Hematopoietic multipotent progenitor cell treated with erythropoietin and hydrocortisone succinate and interleukin-3 and kit ligand, for 15 days (in vitro differentiated cells): Measurements from ENCODE around the gene MPRIP.
"Not testable (repeated sequence)": the region's sequence is repeated elsewhere in the genome, so short reads cannot be mapped to it uniquely, and the experiment has no call there.

Experiments
- DNase-seq: peaks from one replicate; pipeline ENCODE4 v3.0.0-alpha.2; 2015; ENCODE audit warnings: low spot score

The MPRIP gene, protein sequence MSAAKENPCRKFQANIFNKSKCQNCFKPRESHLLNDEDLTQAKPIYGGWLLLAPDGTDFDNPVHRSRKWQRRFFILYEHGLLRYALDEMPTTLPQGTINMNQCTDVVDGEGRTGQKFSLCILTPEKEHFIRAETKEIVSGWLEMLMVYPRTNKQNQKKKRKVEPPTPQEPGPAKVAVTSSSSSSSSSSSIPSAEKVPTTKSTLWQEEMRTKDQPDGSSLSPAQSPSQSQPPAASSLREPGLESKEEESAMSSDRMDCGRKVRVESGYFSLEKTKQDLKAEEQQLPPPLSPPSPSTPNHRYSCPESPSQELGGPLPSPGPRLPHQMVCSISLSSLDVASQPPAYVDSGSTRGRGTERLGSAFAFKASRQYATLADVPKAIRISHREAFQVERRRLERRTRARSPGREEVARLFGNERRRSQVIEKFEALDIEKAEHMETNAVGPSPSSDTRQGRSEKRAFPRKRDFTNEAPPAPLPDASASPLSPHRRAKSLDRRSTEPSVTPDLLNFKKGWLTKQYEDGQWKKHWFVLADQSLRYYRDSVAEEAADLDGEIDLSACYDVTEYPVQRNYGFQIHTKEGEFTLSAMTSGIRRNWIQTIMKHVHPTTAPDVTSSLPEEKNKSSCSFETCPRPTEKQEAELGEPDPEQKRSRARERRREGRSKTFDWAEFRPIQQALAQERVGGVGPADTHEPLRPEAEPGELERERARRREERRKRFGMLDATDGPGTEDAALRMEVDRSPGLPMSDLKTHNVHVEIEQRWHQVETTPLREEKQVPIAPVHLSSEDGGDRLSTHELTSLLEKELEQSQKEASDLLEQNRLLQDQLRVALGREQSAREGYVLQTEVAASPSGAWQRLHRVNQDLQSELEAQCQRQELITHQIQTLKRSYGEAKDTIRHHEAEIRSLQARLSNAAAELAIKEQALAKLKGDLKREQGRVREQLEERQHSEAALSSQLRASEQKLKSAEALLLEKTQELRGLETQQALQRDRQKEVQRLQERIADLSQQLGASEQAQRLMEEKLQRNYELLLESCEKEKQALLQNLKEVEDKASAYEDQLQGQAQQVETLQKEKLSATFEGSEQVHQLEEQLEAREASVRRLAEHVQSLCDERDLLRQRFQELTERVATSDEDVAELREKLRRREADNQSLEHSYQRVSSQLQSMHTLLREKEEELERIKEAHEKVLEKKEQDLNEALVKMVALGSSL (N-terminal part only)

DNA sequence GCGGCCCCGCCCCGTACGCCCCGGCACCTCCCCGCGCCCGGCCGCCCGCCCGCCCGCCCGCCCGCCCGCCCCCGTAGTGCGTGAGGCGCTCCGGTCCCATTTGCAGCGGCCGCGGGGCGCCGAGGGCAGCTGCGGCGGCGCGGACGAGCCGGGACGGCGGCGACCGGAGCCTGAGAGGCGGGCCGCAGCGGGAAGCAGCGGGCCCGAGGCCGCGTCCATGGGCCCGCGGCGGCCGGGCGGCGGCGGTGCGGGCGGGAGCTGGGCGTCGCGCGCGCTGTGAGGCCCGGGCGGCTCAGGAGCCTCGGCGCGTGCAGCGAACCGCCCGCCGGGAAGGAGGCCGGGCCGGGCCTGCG is at the start of gene MPRIP:
Gene MPRIP, plus strand, starts transcription at position 74 of the 353 bp plus-strand sequence. CDS start 392 bp downstream, outside the sequence.
- no peak for DNase-seq

GRCh38 chr17:16994631-16995030 is 47.6 kb upstream of the MPRIP start:
- no peak for DNase-seq

DNA sequence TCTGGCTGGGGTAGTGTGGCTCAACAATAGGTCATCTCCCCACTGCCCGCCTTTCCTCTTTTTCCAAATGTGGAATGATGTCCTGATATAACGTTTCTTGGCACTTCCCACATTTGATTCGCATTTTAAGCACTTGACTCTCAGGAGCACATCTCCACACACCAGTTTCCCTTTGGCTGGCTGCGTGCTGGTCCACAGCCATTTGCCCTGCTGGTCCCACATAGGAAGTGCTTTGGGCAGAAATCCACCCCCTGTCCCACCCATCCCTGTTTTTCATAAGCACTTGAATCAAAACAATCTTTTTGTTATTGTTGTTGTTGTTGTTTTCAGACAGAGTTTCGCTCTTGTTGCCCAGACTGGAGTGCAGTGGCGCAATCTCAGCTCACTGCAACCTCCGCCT is 46.3 kb upstream of the MPRIP start:
- DNase-seq: no peak

- DNase-seq: not testable (repeated sequence)
Observed at GRCh38 chr17:16996726-16997125, 45.5 kb upstream of the MPRIP start.

- no peak for DNase-seq
Observed at GRCh38 chr17:16997514-16998429, 44.5 kb upstream of the MPRIP start.

DNA sequence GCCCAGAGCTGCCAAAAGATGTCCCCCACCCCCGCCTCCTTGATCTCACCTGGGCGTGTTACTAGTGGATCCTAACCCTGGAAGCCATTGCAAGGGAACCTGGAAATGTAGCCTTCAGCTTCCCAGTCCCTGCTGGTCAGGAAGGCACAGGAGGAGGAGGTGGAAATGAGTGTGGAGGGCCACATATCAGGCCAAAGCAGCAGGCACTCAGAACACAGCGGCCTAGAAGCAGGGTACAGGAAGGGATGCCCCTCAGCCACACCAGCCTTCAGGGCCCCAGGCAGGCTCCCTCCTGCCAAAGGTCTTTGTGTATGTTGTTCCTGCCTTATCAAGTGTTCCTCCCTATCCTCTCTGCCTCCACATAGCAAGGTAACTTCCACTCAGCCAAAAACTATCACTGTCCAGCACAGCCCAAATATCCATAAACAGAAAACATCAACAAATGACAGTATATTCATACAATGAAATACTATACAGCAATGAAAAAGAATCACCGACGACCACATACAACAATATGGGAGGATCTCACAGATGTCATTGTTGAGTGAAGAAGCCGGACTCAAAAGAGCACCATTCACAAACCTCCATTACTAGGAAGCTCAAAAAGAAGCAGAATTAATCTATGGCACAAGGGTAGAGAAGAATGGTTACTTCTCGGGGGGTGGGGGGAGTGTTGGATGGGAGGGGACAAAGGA is 42.2 kb upstream of the MPRIP start:
- DNase-seq: no peak

DNA sequence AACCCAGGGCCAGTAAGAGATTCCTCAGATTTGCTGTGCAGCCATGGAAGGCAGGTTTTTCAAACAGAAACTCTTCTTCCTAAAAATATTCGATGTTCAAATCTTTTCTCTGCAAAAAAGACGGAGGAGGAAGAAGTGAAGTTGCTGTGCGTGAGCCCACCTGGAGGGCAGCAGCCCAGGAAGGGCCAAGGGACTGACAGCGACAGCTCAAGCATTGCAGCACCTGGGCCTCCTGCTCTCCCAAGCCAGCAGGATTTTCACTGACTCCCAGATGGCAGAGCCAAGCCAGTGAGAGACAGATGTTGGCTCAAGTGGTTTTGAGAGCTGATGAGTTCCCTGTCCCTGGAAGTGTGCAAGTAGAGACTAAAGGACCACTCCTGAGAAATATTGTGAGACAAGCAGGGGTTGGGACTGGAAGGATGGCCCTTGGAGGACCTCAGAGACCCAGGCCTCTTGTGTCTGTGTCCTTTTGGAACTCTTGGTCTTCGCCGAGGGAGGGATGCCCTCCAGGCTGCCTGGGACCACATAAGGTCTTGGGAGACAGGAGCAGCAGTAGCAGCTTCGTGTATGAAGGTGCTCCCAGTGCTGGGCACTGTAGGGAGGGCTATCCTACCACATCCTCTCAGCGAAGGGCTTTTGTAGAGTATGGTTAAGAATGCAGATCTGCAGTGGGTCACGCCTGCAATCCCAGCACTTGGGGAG is 41.0 kb upstream of the MPRIP start:
- DNase-seq: no peak

GRCh38 chr17:17001874-17002520 is 40.3 kb upstream of the MPRIP start:
- peak; percentile 80 for DNase-seq

- DNase-seq: not testable (repeated sequence)
Observed at GRCh38 chr17:17002731-17003715, 39.2 kb upstream of the MPRIP start.

GRCh38 chr17:17004251-17004996 is 37.8 kb upstream of the MPRIP start:
- DNase-seq: no peak

DNA sequence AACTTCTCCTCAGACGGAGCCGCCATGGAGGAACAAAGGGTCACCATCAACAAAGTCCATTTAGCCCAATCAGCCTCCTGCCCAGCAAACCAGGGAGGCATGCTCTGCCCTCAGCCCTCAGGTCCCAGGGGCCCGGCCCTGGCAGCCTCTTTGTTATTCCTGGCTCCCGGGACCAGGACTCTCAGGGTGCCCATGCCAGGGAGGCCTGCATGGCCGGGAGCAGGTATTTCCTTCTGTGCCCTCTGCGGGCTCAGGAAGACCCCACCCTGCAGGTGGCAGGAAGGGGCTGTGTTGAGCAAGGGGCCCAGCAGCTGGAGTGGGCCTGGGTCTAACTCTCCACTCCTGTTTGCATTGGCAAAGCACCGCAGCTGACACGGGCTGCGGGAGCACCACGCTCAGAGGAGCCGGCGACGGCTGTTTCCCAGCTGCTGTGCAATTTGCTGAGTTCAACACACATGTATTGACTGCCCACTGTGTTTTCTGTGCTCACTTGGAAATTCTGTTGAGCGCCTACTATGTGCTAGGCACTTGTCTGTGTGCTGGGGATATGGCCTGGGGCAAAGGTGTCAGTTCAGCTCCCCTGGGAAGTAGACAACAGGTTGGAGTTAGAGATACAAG is 37.2 kb upstream of the MPRIP start:
- not testable (repeated sequence) for DNase-seq

DNA sequence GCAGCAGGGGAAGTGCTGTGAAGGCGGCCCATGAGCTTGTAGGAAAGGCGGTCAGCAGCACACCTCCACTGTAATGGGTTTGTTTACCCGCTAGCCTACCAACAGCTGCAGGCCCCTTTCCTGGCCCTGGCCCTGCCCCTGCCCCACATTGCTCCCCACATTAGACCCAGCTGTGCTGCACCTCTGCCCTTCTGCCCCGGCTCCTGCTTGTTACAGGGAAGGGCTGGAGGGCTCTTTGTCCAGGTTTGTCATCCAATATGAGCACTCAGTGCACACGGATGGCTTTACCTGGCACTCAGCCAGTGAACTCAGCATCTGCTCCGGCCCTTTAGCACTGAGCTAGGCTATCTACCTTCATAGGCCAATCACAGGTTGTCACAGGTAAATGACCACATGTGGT is 34.4 kb upstream of the MPRIP start:
- not testable (repeated sequence) for DNase-seq

DNA sequence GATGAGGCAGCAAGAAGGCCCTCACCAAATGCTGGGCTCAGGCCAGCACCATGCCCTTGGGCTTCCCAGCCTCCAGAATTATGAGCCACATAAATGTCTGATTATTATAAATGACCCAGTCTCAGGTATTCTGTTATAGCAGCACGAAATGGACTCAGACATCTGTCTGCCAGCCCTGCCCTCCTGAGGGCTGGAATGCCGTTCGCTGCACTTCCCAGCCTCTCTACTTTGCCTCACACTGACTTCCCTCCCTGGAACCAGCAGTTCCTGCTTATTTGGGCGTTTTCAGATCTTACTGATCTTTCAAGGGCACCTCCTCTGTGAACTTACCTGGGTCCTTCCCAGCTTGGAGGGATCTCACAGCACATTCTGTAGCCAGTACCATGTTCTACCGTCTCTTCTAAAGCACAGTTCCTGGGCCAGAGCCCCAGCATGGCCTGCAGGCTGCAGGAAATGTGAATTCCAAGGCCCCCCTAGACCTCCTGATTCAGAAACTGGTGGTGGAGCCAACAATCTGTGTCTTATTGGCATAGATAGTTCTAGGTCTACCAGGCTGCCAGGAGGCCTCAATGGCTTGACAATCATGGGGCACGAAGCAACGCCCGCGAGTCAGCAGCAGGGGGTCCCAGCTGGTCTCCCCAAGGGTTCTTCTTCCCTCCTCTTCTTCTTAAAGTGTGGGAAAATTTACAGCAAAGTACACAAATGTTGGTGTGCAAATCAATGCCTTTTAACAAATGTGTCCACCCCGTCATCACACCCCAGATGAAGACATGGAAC is 33.4 kb upstream of the MPRIP start:
- DNase-seq: not testable (repeated sequence)

DNA sequence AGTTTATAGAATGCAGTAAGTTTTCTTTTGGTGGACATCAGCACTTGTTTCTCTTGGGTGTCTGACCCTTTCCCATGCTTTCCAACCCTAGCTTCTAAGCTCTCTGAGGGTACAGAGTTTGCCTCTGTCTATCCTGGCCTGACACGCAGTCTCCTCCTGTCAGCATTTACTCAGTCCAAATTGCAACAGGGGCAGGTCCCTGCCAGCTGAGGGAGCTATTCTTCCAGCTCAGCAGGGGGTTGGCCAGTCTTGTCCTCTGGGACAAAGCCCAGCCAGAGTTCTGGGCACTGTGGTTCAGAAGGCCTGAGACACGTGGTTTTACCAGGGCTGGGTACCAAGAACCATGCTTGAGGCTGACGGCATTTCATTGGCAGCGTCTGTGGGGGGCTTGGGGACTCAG is 32.3 kb upstream of the MPRIP start:
- DNase-seq: not testable (repeated sequence)

- not testable (repeated sequence) for DNase-seq
Observed at GRCh38 chr17:17010545-17011034, 31.7 kb upstream of the MPRIP start.
